H1 (cell line): ENCODE measurements around the gene ATL3. TPM values are rescaled to one million over a fixed set of nuclear protein-coding genes. Genes with fewer than 3 reads are reported as not detected.

Experiments
- CTCF ChIA-PET: fragments of 300-600 bp; sonication (Branson Sonifier 250); formaldehyde crosslinking; loops from one replicate; lab custom pipeline; 2021; ENCODE audit not compliant: partially characterized antibody; lab: Charles Lee
- POLR2A ChIA-PET: fragments of 300-600 bp; sonication (Branson Sonifier 250); formaldehyde crosslinking; loops from one replicate; lab custom pipeline; 2021; ENCODE audit warnings: inconsistent platforms; ENCODE audit not compliant: partially characterized antibody; lab: Charles Lee
- DNase-seq, 2 experiments: peaks; one replicate each; pipeline versions ENCODE4 v3.0.0 to v3.0.0-alpha.2; 2010 to 2022; ENCODE audit warnings: low spot score in 2 of 2, low read depth in 1 of 2, mixed read lengths in 1 of 2
- FAIRE-seq: peaks from 2 replicates; lab custom pipeline; 2011; peaks lifted over from hg19 to GRCh38; lab: Jason Lieb, UNC
- H2AFZ ChIP-seq: 2 replicates; pipeline ENCODE4 v1.8.1; 2012; ENCODE audit warnings: low read length, inconsistent platforms
- H2AK5ac ChIP-seq: 2 replicates; pipeline ENCODE4 v1.6.1; 2013; ENCODE audit warnings: low read depth, low read length
- H2BK120ac ChIP-seq: replicated peaks from 2 replicates; pipeline ENCODE3; 2013; ENCODE audit warnings: low read depth, low read length, inconsistent platforms
- H2BK12ac ChIP-seq: 2 replicates; pipeline ENCODE4 v1.6.1; 2013; ENCODE audit warnings: low read depth, low read length
- H2BK15ac ChIP-seq: 2 replicates; pipeline ENCODE4 v1.6.1; 2013; ENCODE audit warnings: low read length
- H2BK20ac ChIP-seq: 2 replicates; pipeline ENCODE4 v1.6.1; 2013; ENCODE audit warnings: low read length
- H2BK5ac ChIP-seq: 2 replicates; pipeline ENCODE4 v1.6.1; 2013; ENCODE audit warnings: low read depth, low read length
- H3K14ac ChIP-seq: 2 replicates; pipeline ENCODE4 v1.6.1; 2013; ENCODE audit warnings: inconsistent platforms; ENCODE audit not compliant: insufficient read length
- H3K18ac ChIP-seq: 2 replicates; pipeline ENCODE4 v1.6.1; 2013; ENCODE audit warnings: low read length; ENCODE audit errors: extremely low read depth
- H3K23ac ChIP-seq: 2 replicates; pipeline ENCODE4 v1.6.1; 2013; ENCODE audit warnings: inconsistent platforms; ENCODE audit not compliant: insufficient read length
- H3K23me2 ChIP-seq: 2 replicates; pipeline ENCODE4 v1.6.1; 2013; ENCODE audit warnings: low read depth, low read length
- H3K27ac ChIP-seq: 2 replicates; pipeline ENCODE4 v1.6.1; 2011; ENCODE audit warnings: low read depth, low read length, inconsistent platforms
- H3K27me3 ChIP-seq, 4 experiments: replicated peaks in 1 of 4; 1 replicate in 1 of 4; 2 replicates in 3 of 4; pipeline versions ENCODE4 v1.6.1 to v1.8.1; 2011 to 2013; ENCODE audit warnings: low read length in 3 of 4, mild to moderate bottlenecking in 3 of 4, inconsistent platforms in 2 of 4, mixed read lengths in 2 of 4, moderate library complexity in 1 of 4; ENCODE audit not compliant: control insufficient read depth in 3 of 4, insufficient read depth in 3 of 4; ENCODE audit errors: extremely low read depth in 1 of 4
- H3K36me3 ChIP-seq, 4 experiments: 2 replicates each; pipeline versions ENCODE4 v1.6.1 to v1.8.1; 2011 to 2013; ENCODE audit warnings: mild to moderate bottlenecking in 4 of 4, low read length in 3 of 4, moderate library complexity in 2 of 4, control low read depth in 1 of 4, inconsistent platforms in 1 of 4; ENCODE audit not compliant: insufficient read depth in 4 of 4, control insufficient read depth in 2 of 4
- H3K4ac ChIP-seq: replicated peaks from 2 replicates; pipeline ENCODE3; 2013; ENCODE audit warnings: low read length, low read depth, mixed read lengths, inconsistent platforms; ENCODE audit not compliant: insufficient read length
- H3K4me1 ChIP-seq, 4 experiments: replicated peaks in 1 of 4; 1 replicate in 1 of 4; 2 replicates in 3 of 4; pipeline versions ENCODE4 v1.6.1 to v1.8.1; 2011 to 2013; ENCODE audit warnings: low read length in 3 of 4, inconsistent platforms in 2 of 4, mixed read lengths in 1 of 4; ENCODE audit not compliant: insufficient read depth in 4 of 4, control insufficient read depth in 3 of 4
- H3K4me2 ChIP-seq, 2 experiments: 2 replicates each; pipeline versions ENCODE4 v1.6.1 to v1.8.1; 2011 to 2013; ENCODE audit warnings: low read depth in 2 of 2, low read length in 2 of 2, control low read depth in 1 of 2, inconsistent platforms in 1 of 2, mild to moderate bottlenecking in 1 of 2; ENCODE audit not compliant: insufficient read depth in 1 of 2
- H3K4me3 ChIP-seq, 4 experiments: fragments of 200-600, 300-600 bp in 1 of 4; sonication (generic), shearing (Covaris generic), sonication (Bioruptor Twin) in 1 of 4; 2 replicates each; pipeline versions ENCODE4 v1.5.1 to v1.8.1; 2011 to 2016; ENCODE audit warnings: low read length in 4 of 4, low read depth in 3 of 4, control low read depth in 2 of 4, inconsistent platforms in 2 of 4, mild to moderate bottlenecking in 2 of 4, mixed read lengths in 1 of 4, moderate library complexity in 1 of 4; ENCODE audit not compliant: insufficient read depth in 2 of 4; ENCODE audit errors: extremely low read depth in 1 of 4
- H3K56ac ChIP-seq: replicated peaks from 2 replicates; pipeline ENCODE3; 2013; ENCODE audit warnings: low read depth, mild to moderate bottlenecking, mixed read lengths, low read length, inconsistent platforms; ENCODE audit not compliant: insufficient read length
- H3K79me1 ChIP-seq: 2 replicates; pipeline ENCODE4 v1.6.1; 2013; ENCODE audit warnings: low read depth, low read length, control low read depth
- H3K79me2 ChIP-seq, 2 experiments: 2 replicates each; pipeline versions ENCODE4 v1.6.1 to v1.8.1; 2012 to 2013; ENCODE audit warnings: low read length in 2 of 2, mild to moderate bottlenecking in 2 of 2, inconsistent platforms in 1 of 2; ENCODE audit not compliant: insufficient read depth in 2 of 2, control insufficient read depth in 1 of 2
- H3K9ac ChIP-seq, 4 experiments: replicated peaks in 1 of 4; 1 replicate in 1 of 4; 2 replicates in 3 of 4; pipeline versions ENCODE4 v1.6.1 to v1.8.1; 2011 to 2013; ENCODE audit warnings: low read depth in 3 of 4, low read length in 3 of 4, control low read depth in 2 of 4, mild to moderate bottlenecking in 2 of 4, moderate library complexity in 2 of 4, inconsistent platforms in 1 of 4; ENCODE audit errors: extremely low read depth in 1 of 4
- H3K9me3 ChIP-seq, 2 experiments: 2 replicates each; pipeline versions ENCODE4 v1.6.1 to v1.8.1; 2012 to 2013; ENCODE audit warnings: mild to moderate bottlenecking in 2 of 2, moderate library complexity in 2 of 2, control low read depth in 1 of 2, inconsistent platforms in 1 of 2, low read depth in 1 of 2, low read length in 1 of 2, mixed read lengths in 1 of 2; ENCODE audit not compliant: insufficient read depth in 2 of 2
- H4K20me1 ChIP-seq, 2 experiments: replicated peaks in 1 of 2; 2 replicates each; pipeline versions ENCODE3 to v1.8.1; 2011 to 2013; ENCODE audit warnings: inconsistent platforms in 2 of 2, low read length in 2 of 2, mild to moderate bottlenecking in 1 of 2; ENCODE audit not compliant: insufficient read depth in 2 of 2, control insufficient read depth in 1 of 2
- H4K5ac ChIP-seq: 2 replicates; pipeline ENCODE4 v1.6.1; 2013; ENCODE audit warnings: low read length, low read depth, mixed read lengths, inconsistent platforms; ENCODE audit not compliant: insufficient read length
- H4K8ac ChIP-seq: 2 replicates; pipeline ENCODE4 v1.8.0; 2013; ENCODE audit warnings: mild to moderate bottlenecking, moderate library complexity, low read length, inconsistent platforms; ENCODE audit not compliant: insufficient read depth; ENCODE audit errors: extremely low read depth
- H4K91ac ChIP-seq: replicated peaks from 2 replicates; pipeline ENCODE3; 2013; ENCODE audit warnings: low read length, mixed read lengths, inconsistent platforms; ENCODE audit not compliant: insufficient read length
- WGBS, 2 experiments: shearing (Covaris generic) in 1 of 2; methylation state at CpG; one replicate each; pipeline versions ENCODE4 v1.1.6 to v1.1.7; 2013 to 2015; ENCODE audit warnings: low lambda C conversion rate in 2 of 2, mixed read lengths in 2 of 2, inconsistent platforms in 1 of 2, low coverage in 1 of 2, missing lambda C conversion rate in 1 of 2; ENCODE audit not compliant: insufficient replicate concordance in 2 of 2, insufficient coverage in 1 of 2, insufficient read length in 1 of 2; ENCODE audit errors: extremely low coverage in 1 of 2, missing lambda C conversion rate in 1 of 2; 5-methylcytosine and 5-hydroxymethylcytosine counted together
- polyA plus RNA-seq, 7 experiments: library from polyadenylated mRNA; depleted of rRNA in 3 of 7; stranded (reverse) in 5 of 7; unstranded in 2 of 7; fragments of >200 nt in 5 of 7; fragments of 200-250 nt in 2 of 7; gene quantifications; 1 replicate in 5 of 7; 2 replicates in 1 of 7; 4 replicates in 1 of 7; pipeline versions ENCODE4 v1.2.1 to v1.2.3, GENCODE V29; 2011 to 2013; ENCODE audit warnings: missing spikeins in 2 of 7, mixed read lengths in 2 of 7
- total RNA-seq: library from RNA; stranded (reverse); fragmentation: NEBNext Ultra II Directional; extraction: Animal tissue kit (Norgen Biotek cat#: 25700); gene quantifications from 2 replicates; pipeline ENCODE4 v1.2.1, GENCODE V29; 2021

Gene ATL3
- total and polyA plus RNA-seq, 2 of the 8 experiments (the other 6 are each of a cell fraction or from before 2014, with no cell fraction given): 7.8 to 24.5 TPM

GRCh38 chr11:63683133-63683991 is 12.2 kb upstream of the ATL3 start:
- Histone ChIP-seq H3K4me3 (peak overlapping the region; percentile 71 to 94 (median 89)), H3K4me1 (peaks cover 0 to 14% (median 6%) of the 10 kb centered on the region in 4 experiments; a peak in 5 of 7 replicates), H2AK5ac (no peak overlapping the region), H3K4ac (no peak overlapping the region), H3K9me3 (no peaks in the 10 kb centered on the region), H3K4me2 (peak overlapping the region; percentile 72 to 89), H3K23ac (no peak overlapping the region), H2BK12ac (no peak overlapping the region), H2BK15ac (no peak overlapping the region), H2BK120ac (no peak overlapping the region), H3K36me3 (no peaks in the 10 kb centered on the region; a peak in 1 of 8 replicates), H3K27ac (no peak overlapping the region), H3K18ac (no peak overlapping the region; the same call in 1 of the 2 replicates), H3K9ac (peak overlapping the region in 2 of 4 experiments; percentile 9 to 75; a peak in 3 of 7 replicates), H2BK20ac (no peak overlapping the region), H4K5ac (no peak overlapping the region), H3K23me2 (peaks cover 10% of the 10 kb centered on the region), H2BK5ac (no peak overlapping the region), H3K79me2 (peaks cover 13 to 64% of the 10 kb centered on the region in 2 experiments; a peak in 3 of 4 replicates), H4K8ac (no peak overlapping the region), H3K79me1 (no peaks in the 10 kb centered on the region), H3K14ac (no peak overlapping the region), H2AFZ (no peak overlapping the region), H4K20me1 (peaks cover 7 to 8% of the 10 kb centered on the region in 2 experiments), H3K27me3 (no peaks in the 10 kb centered on the region), H4K91ac (no peak overlapping the region), H3K56ac (no peak overlapping the region)
- CTCF ChIA-PET: interaction anchor here (0.7 to 2.3 kb wide), 7 partner anchors 8 to 55 kb away, joined by 3 to 7 read pairs (median 4); no protein-coding TSS in a partner anchor
- POLR2A ChIA-PET: interaction anchor here (0.6 to 4.6 kb wide), 13 partner anchors 8 to 1114 kb away, joined by 3 to 58 read pairs (median 7); partner anchors contain the start of gene ATL3
- FAIRE-seq: no peak
- WGBS, 2 experiments: 86% methylated on average over 8 of the region's 8 CpGs; no CpG with 5 or more reads in 1 of the 2 experiments
- no peak for DNase-seq
